Gastrocnemius medialis (tissue), 4 donors: ENCODE data around the gene INPP5A. TPM values are rescaled to one million over a fixed set of nuclear protein-coding genes. Genes with fewer than 3 reads are reported as not detected.

ENCODE experiments used
- ATAC-seq, 2 donors: fragments of 150-250 bp; one replicate each; pipeline ENCODE4 v1.9.1; 2016
- DNase-seq, 2 donors: peaks; one replicate each; pipeline ENCODE4 v3.0.0-alpha.2; 2019
- H3K27ac ChIP-seq, 4 donors: fragments of 200-600 bp; sonication (generic); 1 replicate in 1 of 4; 2 replicates in 3 of 4; pipeline ENCODE4 v1.5.1; 2016 to 2018; ENCODE audit warnings: mild to moderate bottlenecking in 2 of 4, moderate library complexity in 1 of 4
- H3K27me3 ChIP-seq, 3 donors: fragments of 200-600 bp; sonication (generic) in 2 of 3; 1 replicate in 1 of 3; 2 replicates in 2 of 3; pipeline versions ENCODE4 v1.5.1 to v1.6.0; 2016 to 2019; ENCODE audit warnings: mild to moderate bottlenecking in 1 of 3, moderate library complexity in 1 of 3
- H3K36me3 ChIP-seq, 2 donors: fragments of 200-600 bp; sonication (generic) in 1 of 2; one replicate each; pipeline ENCODE4 v1.5.1; 2017 to 2018
- H3K4me1 ChIP-seq, 2 donors: fragments of 200-600 bp; sonication (generic) in 1 of 2; one replicate each; pipeline ENCODE4 v1.5.1; 2016 to 2017; ENCODE audit warnings: mild to moderate bottlenecking in 2 of 2
- H3K4me3 ChIP-seq, 4 donors: fragments of 200-600 bp; sonication (generic) in 3 of 4; 1 replicate in 1 of 4; 2 replicates in 3 of 4; pipeline ENCODE4 v1.5.1; 2016 to 2019; ENCODE audit warnings: mild to moderate bottlenecking in 2 of 4
- H3K9me3 ChIP-seq, 3 donors: fragments of 200-600 bp; sonication (generic) in 2 of 3; 1 replicate in 1 of 3; 2 replicates in 2 of 3; pipeline ENCODE4 v1.5.1; 2016 to 2019
- CTCF ChIP-seq, 5 experiments: fragments of 450-650 bp in 3 of 5; fragments of 200-600 bp in 2 of 5; sonication (generic) in 2 of 5; IDR thresholded peaks in 4 of 5; conservative IDR thresholded peaks in 1 of 5; 1 replicate in 4 of 5; 2 replicates in 1 of 5; pipeline ENCODE4 v1.5.1; 2016 to 2019; ENCODE audit warnings: antibody characterized with exemption in 5 of 5, mild to moderate bottlenecking in 3 of 5, moderate library complexity in 3 of 5
- POLR2A ChIP-seq, 2 donors: fragments of 450-650 bp; IDR thresholded peaks; one replicate each; pipeline ENCODE4 v1.6.1; 2017; ENCODE audit warnings: antibody characterized with exemption in 2 of 2, mild to moderate bottlenecking in 2 of 2, moderate library complexity in 2 of 2
- in situ Hi-C, 4 donors: fragments of 200-750 bp; cut with MboI; loops; one replicate each; pipeline versions ENCODE4 v1.15.0 to v1.8.0; 2017; ENCODE audit warnings: low sequenced_read_pairs in 4 of 4
- intact Hi-C: fragments of 100-400 bp; cut with DNase I; formaldehyde crosslinking; loops from one replicate; pipeline ENCODE4 v1.15.1; 2023; ENCODE audit warnings: low total_unique reads
- total RNA-seq, 4 donors: library from RNA; depleted of rRNA; stranded (reverse); fragments of >200 nt; gene quantifications; one replicate each; pipeline versions ENCODE4 v1.1.0 to v1.2.3, GENCODE V29; 2016

INPP5A gene
- total RNA-seq, 4 donors from 2014 or later, result 74.9 to 107 (median 92.4) TPM

GRCh38 chr10:132532179-132532578, 5.4 kb upstream of the INPP5A start:
- DNase-seq, result no peak
- intact Hi-C loops (no loop called here), in situ Hi-C loops (loop anchor here (10.0 to 25.0 kb wide), 3 partner anchors 103 to 145 kb away; partner anchors contain the start of gene PWWP2B (in 1 of the 4))

DNA sequence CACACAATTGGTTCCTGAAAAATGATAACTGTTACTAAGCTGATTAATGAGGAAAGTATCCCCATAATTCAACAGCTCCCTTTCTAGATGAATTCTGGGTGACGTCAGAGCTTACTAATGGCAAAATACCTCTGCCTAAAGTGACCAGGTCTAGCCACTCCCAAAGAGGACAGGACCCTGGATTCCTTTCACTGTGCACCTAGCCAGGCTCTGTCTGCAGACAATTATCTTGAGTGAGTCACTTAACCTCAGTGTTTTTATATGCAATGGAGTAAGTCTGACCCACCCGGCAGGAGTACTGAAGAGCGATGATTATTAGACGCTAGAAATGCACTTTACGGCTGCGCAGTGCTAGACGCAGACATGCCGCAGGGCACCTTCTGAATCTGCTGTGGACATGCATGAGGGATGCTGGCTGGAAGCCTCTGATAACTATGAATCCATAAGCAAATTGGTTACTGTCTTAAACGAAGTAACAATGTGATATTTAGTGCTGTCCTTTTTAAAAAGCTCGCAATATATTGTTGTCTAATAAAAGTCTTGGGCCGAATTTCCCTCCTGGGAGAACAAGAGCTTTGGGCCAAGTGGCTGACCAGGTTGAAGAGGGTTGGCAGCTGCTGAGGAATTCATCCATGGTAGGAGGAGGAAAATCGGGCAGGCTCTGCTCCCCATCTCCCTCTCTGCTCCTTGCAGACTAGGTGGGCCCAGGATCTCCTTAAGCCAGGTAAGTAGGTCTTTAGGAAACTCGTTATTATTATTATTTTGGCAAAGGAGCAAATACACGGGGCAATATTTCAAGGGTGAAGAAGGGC, 4.6 kb upstream of the INPP5A start:
- intact Hi-C loops, result no loop called here

More at GRCh38 chr10:132532179-132532578, 5.4 kb upstream of the INPP5A start:
- Histone ChIP-seq H3K27me3 (peaks cover 27 to 48% (median 30%) of the 10 kb centered on the region in 3 donors), H3K4me1 (peaks cover 24 to 27% of the 10 kb centered on the region in 2 donors), H3K36me3 (no peaks in the 10 kb centered on the region), H3K27ac (no peak overlapping the region), H3K4me3 (no peak overlapping the region), H3K9me3 (no peaks in the 10 kb centered on the region)
- no peak for TF ChIP-seq POLR2A (IDR thresholded peaks at IDR 0.05)
- TF ChIP-seq CTCF (IDR thresholded peaks at IDR 0.05 in 4 of 5, conservative IDR thresholded peaks at IDR 0.05 in 1 of 5), result no peak
- ATAC-seq, result no peak

GRCh38 chr10:132533571-132534260, 3.9 kb upstream of the INPP5A start:
- TF ChIP-seq POLR2A (IDR thresholded peaks at IDR 0.05), result no peak
- TF ChIP-seq CTCF (IDR thresholded peaks at IDR 0.05 in 4 of 5, conservative IDR thresholded peaks at IDR 0.05 in 1 of 5), result no peak
- no peaks in the 10 kb centered on the region for H3K36me3 ChIP-seq
- H3K9me3 ChIP-seq, result no peaks in the 10 kb centered on the region
- no peak overlapping the region for H3K4me3 ChIP-seq
- H3K4me1 ChIP-seq, result peaks cover 20 to 23% of the 10 kb centered on the region in 2 donors
- H3K27ac ChIP-seq, result no peak overlapping the region
- intact Hi-C loops (no loop called here), in situ Hi-C loops (loop anchor here (10.0 to 25.0 kb wide), 3 partner anchors 101 to 146 kb away; partner anchors contain the start of gene PWWP2B (in 1 of the 4))
- H3K27me3 ChIP-seq, result peaks cover 14 to 34% (median 16%) of the 10 kb centered on the region in 3 donors
- DNase-seq (no peak), ATAC-seq (no peak)

More for the DNA sequence above, 4.6 kb upstream of the INPP5A start:
- no peak overlapping the region for H3K27ac ChIP-seq
- TF ChIP-seq CTCF (IDR thresholded peaks at IDR 0.05 in 4 of 5, conservative IDR thresholded peaks at IDR 0.05 in 1 of 5) (no peak), POLR2A (IDR thresholded peaks at IDR 0.05) (no peak)
- in situ Hi-C loops, result loop anchor here (10.0 to 25.0 kb wide), 3 partner anchors 102 to 146 kb away; partner anchors contain the start of gene PWWP2B (in 1 of the 4)
- H3K36me3 ChIP-seq, result no peaks in the 10 kb centered on the region
- no peak for DNase-seq
- peaks cover 20 to 21% of the 10 kb centered on the region in 2 donors for H3K4me1 ChIP-seq
- no peak overlapping the region for H3K4me3 ChIP-seq
- peaks cover 21 to 41% (median 23%) of the 10 kb centered on the region in 3 donors for H3K27me3 ChIP-seq
- H3K9me3 ChIP-seq, result no peaks in the 10 kb centered on the region
- ATAC-seq, result no peak

- Histone ChIP-seq H3K4me1 (peaks cover 27 to 28% of the 10 kb centered on the region in 2 donors), H3K9me3 (no peaks in the 10 kb centered on the region), H3K36me3 (no peaks in the 10 kb centered on the region), H3K27ac (no peak overlapping the region), H3K27me3 (peaks cover 7 to 26% (median 8%) of the 10 kb centered on the region in 3 donors), H3K4me3 (no peak overlapping the region)
- in situ Hi-C loops (loop anchor here (10.0 to 25.0 kb wide), 3 partner anchors 100 to 147 kb away; partner anchors contain the start of gene PWWP2B (in 1 of the 4)), intact Hi-C loops (loop anchor here (5.0 kb wide), 1 partner anchor 202 kb away; the partner anchor contains the start of gene LRRC27)
- no peak for DNase-seq
- TF ChIP-seq POLR2A (IDR thresholded peaks at IDR 0.05) (no peak), CTCF (IDR thresholded peaks at IDR 0.05 in 4 of 5, conservative IDR thresholded peaks at IDR 0.05 in 1 of 5) (no peak)
- ATAC-seq, result no peak
Measured at GRCh38 chr10:132534391-132535064, 3.1 kb upstream of the INPP5A start.
